Measurements from ENCODE around the gene NEK11. TPM values are rescaled to one million over a fixed set of nuclear protein-coding genes. Genes with fewer than 3 reads are reported as not detected.

NEK11 gene
- total and polyA plus RNA-seq, 9 of the 15 experiments (the other 6 are each of a cell fraction or from before 2014, with no cell fraction given), result 0.28 to 1.5 (median 0.87) TPM

DNA sequence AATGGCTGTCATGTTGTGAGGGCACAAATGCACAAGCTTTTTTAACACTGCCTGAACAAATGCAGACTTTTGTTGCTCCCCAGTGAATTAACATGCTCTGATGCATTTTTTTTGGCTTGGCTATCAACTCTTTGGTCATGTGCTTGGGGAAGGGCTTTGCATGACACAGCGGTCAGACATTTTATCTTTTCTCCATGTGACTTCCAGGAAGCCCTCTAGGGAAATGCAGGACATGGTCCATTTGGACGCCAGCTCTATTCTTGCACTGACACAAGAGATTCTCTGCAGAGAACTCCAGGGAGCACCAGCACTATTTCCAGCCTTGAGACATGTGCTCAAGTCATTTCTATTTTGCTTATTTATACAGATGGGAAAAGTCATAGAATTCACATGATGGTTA is 46.2 kb downstream of the NEK11 start (continued):
- TF ChIP-seq, protein P1, sequence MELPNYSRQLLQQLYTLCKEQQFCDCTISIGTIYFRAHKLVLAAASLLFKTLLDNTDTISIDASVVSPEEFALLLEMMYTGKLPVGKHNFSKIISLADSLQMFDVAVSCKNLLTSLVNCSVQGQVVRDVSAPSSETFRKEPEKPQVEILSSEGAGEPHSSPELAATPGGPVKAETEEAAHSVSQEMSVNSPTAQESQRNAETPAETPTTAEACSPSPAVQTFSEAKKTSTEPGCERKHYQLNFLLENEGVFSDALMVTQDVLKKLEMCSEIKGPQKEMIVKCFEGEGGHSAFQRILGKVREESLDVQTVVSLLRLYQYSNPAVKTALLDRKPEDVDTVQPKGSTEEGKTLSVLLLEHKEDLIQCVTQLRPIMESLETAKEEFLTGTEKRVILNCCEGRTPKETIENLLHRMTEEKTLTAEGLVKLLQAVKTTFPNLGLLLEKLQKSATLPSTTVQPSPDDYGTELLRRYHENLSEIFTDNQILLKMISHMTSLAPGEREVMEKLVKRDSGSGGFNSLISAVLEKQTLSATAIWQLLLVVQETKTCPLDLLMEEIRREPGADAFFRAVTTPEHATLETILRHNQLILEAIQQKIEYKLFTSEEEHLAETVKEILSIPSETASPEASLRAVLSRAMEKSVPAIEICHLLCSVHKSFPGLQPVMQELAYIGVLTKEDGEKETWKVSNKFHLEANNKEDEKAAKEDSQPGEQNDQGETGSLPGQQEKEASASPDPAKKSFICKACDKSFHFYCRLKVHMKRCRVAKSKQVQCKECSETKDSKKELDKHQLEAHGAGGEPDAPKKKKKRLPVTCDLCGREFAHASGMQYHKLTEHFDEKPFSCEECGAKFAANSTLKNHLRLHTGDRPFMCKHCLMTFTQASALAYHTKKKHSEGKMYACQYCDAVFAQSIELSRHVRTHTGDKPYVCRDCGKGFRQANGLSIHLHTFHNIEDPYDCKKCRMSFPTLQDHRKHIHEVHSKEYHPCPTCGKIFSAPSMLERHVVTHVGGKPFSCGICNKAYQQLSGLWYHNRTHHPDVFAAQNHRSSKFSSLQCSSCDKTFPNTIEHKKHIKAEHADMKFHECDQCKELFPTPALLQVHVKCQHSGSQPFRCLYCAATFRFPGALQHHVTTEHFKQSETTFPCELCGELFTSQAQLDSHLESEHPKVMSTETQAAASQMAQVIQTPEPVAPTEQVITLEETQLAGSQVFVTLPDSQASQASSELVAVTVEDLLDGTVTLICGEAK (IDR thresholded peaks at IDR 0.05), result no peak
- TF ChIP-seq, protein P1 (CRISPR knock-in tag; IDR thresholded peaks at IDR 0.05), result no peak
- TF ChIP-seq MTF1 (CRISPR knock-in tag; IDR thresholded peaks at IDR 0.05; ENCODE audit: borderline replicate concordance) (no peak), HCFC1 (IDR thresholded peaks at IDR 0.05; ENCODE audit: low read depth, low read length) (no peak), SAFB (IDR thresholded peaks at IDR 0.05; ENCODE audit: borderline replicate concordance, low read depth, low read length) (no peak), CREM (IDR thresholded peaks at IDR 0.05; ENCODE audit: low read depth) (no peak), NUFIP1 (IDR thresholded peaks at IDR 0.05; ENCODE audit: partially characterized antibody) (no peak)
- TF ChIP-seq, protein P2, sequence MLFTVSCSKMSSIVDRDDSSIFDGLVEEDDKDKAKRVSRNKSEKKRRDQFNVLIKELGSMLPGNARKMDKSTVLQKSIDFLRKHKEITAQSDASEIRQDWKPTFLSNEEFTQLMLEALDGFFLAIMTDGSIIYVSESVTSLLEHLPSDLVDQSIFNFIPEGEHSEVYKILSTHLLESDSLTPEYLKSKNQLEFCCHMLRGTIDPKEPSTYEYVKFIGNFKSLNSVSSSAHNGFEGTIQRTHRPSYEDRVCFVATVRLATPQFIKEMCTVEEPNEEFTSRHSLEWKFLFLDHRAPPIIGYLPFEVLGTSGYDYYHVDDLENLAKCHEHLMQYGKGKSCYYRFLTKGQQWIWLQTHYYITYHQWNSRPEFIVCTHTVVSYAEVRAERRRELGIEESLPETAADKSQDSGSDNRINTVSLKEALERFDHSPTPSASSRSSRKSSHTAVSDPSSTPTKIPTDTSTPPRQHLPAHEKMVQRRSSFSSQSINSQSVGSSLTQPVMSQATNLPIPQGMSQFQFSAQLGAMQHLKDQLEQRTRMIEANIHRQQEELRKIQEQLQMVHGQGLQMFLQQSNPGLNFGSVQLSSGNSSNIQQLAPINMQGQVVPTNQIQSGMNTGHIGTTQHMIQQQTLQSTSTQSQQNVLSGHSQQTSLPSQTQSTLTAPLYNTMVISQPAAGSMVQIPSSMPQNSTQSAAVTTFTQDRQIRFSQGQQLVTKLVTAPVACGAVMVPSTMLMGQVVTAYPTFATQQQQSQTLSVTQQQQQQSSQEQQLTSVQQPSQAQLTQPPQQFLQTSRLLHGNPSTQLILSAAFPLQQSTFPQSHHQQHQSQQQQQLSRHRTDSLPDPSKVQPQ (CRISPR knock-in tag; IDR thresholded peaks at IDR 0.05; ENCODE audit: borderline replicate concordance), result no peak
- TF ChIP-seq, protein P3, sequence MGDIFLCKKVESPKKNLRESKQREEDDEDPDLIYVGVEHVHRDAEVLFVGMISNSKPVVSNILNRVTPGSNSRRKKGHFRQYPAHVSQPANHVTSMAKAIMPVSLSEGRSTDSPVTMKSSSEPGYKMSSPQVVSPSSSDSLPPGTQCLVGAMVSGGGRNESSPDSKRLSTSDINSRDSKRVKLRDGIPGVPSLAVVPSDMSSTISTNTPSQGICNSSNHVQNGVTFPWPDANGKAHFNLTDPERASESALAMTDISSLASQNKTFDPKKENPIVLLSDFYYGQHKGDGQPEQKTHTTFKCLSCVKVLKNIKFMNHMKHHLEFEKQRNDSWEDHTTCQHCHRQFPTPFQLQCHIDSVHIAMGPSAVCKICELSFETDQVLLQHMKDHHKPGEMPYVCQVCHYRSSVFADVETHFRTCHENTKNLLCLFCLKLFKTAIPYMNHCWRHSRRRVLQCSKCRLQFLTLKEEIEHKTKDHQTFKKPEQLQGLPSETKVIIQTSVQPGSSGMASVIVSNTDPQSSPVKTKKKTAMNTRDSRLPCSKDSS (IDR thresholded peaks at IDR 0.05; ENCODE audit: low read depth, partially characterized antibody), result no peak
- TF ChIP-seq, protein P4, sequence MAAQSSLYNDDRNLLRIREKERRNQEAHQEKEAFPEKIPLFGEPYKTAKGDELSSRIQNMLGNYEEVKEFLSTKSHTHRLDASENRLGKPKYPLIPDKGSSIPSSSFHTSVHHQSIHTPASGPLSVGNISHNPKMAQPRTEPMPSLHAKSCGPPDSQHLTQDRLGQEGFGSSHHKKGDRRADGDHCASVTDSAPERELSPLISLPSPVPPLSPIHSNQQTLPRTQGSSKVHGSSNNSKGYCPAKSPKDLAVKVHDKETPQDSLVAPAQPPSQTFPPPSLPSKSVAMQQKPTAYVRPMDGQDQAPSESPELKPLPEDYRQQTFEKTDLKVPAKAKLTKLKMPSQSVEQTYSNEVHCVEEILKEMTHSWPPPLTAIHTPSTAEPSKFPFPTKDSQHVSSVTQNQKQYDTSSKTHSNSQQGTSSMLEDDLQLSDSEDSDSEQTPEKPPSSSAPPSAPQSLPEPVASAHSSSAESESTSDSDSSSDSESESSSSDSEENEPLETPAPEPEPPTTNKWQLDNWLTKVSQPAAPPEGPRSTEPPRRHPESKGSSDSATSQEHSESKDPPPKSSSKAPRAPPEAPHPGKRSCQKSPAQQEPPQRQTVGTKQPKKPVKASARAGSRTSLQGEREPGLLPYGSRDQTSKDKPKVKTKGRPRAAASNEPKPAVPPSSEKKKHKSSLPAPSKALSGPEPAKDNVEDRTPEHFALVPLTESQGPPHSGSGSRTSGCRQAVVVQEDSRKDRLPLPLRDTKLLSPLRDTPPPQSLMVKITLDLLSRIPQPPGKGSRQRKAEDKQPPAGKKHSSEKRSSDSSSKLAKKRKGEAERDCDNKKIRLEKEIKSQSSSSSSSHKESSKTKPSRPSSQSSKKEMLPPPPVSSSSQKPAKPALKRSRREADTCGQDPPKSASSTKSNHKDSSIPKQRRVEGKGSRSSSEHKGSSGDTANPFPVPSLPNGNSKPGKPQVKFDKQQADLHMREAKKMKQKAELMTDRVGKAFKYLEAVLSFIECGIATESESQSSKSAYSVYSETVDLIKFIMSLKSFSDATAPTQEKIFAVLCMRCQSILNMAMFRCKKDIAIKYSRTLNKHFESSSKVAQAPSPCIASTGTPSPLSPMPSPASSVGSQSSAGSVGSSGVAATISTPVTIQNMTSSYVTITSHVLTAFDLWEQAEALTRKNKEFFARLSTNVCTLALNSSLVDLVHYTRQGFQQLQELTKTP (IDR thresholded peaks at IDR 0.05; ENCODE audit: low read depth in 1 of 2, partially characterized antibody in 2 of 2), result no peak
